ENCODE data around the gene NAA10. TPM values are rescaled to one million over a fixed set of nuclear protein-coding genes. Genes with fewer than 3 reads are reported as not detected.
"Not testable (repeated sequence)": the region's sequence is repeated elsewhere in the genome, so short reads cannot be mapped to it uniquely, and the experiment has no call there.

Gene NAA10
- total RNA-seq = 144 and 194 TPM in 2 replicates

GRCh38 chrX:153934762-153935325 lies at the start of gene NAA10:
Gene NAA10 (minus strand): TSS chrX:153935037. CDS start chrX:153934904, 133 bp downstream.
- DNase-seq (ENCODE audit: extremely low read depth, low read depth, low spot score) = no peak

GRCh38 chrX:153983321-153983801 lies 48.5 kb upstream of the NAA10 start:
- no peak for DNase-seq (ENCODE audit: extremely low read depth, low read depth, low spot score)

- no peak for DNase-seq (ENCODE audit: extremely low read depth, low read depth, low spot score)
These were observed 47.1 kb upstream of the NAA10 start for GRCh38 chrX:153981771-153982533.

GRCh38 chrX:153981231-153981630 lies 46.4 kb upstream of the NAA10 start:
- no peak for DNase-seq (ENCODE audit: extremely low read depth, low read depth, low spot score)

GRCh38 chrX:153980394-153980793 lies 45.6 kb upstream of the NAA10 start:
- not testable (repeated sequence) for DNase-seq (ENCODE audit: extremely low read depth, low read depth, low spot score)

GRCh38 chrX:153974726-153975286 lies 40.0 kb upstream of the NAA10 start:
- DNase-seq (ENCODE audit: extremely low read depth, low read depth, low spot score) = no peak

GRCh38 chrX:153974003-153974725 lies 39.3 kb upstream of the NAA10 start:
- no peak for DNase-seq (ENCODE audit: extremely low read depth, low read depth, low spot score)

- DNase-seq (ENCODE audit: extremely low read depth, low read depth, low spot score) = no peak
These were observed 38.5 kb upstream of the NAA10 start for GRCh38 chrX:153973127-153974002.

GRCh38 chrX:153972368-153973126 lies 37.7 kb upstream of the NAA10 start, which contains the start of gene TMEM187:
Gene TMEM187 (plus strand): TSS chrX:153972754. CDS start chrX:153982063, 9,309 bp downstream.
- DNase-seq (ENCODE audit: extremely low read depth, low read depth, low spot score) = no peak

GRCh38 chrX:153971450-153972367 lies 36.9 kb upstream of the NAA10 start, which contains the start of gene HCFC1:
Gene HCFC1 (minus strand): TSS chrX:153971818. CDS start chrX:153970840, 978 bp downstream.
- DNase-seq (ENCODE audit: extremely low read depth, low read depth, low spot score) = no peak

GRCh38 chrX:153971124-153971449 lies 36.2 kb upstream of the NAA10 start:
- DNase-seq (ENCODE audit: extremely low read depth, low read depth, low spot score) = no peak

- DNase-seq (ENCODE audit: extremely low read depth, low read depth, low spot score) = no peak
These were observed 35.7 kb upstream of the NAA10 start for GRCh38 chrX:153970357-153971123.

GRCh38 chrX:153969904-153970356 lies 35.1 kb upstream of the NAA10 start:
- no peak for DNase-seq (ENCODE audit: extremely low read depth, low read depth, low spot score)

- DNase-seq (ENCODE audit: extremely low read depth, low read depth, low spot score) = no peak
These were observed 34.5 kb upstream of the NAA10 start for GRCh38 chrX:153969125-153969903.

GRCh38 chrX:153968754-153969124 lies 33.9 kb upstream of the NAA10 start:
- no peak for DNase-seq (ENCODE audit: extremely low read depth, low read depth, low spot score)

GRCh38 chrX:153968255-153968654 lies 33.4 kb upstream of the NAA10 start:
- no peak for DNase-seq (ENCODE audit: extremely low read depth, low read depth, low spot score)
